Smooth muscle cell (in vitro differentiated cells): ENCODE measurements around the gene CACNA1G. TPM values are rescaled to one million over a fixed set of nuclear protein-coding genes. Genes with fewer than 3 reads are reported as not detected.

Source experiments
- DNase-seq: peaks from one replicate; lab custom pipeline; 2025; ENCODE audit not compliant: unreplicated experiment; lab: John Stamatoyannopoulos, UW
- H2AFZ ChIP-seq: fragments of 200-600 bp; sonication (generic); 2 replicates; pipeline ENCODE4 v1.6.0; 2016; ENCODE audit warnings: antibody characterized with exemption, low read depth, mild to moderate bottlenecking
- H3F3A ChIP-seq: fragments of 200-600 bp; sonication (generic); 2 replicates; pipeline ENCODE4 v1.6.0; 2017; ENCODE audit warnings: antibody characterized with exemption, low read depth
- H3K27ac ChIP-seq: fragments of 200-600 bp; sonication (generic); 2 replicates; pipeline ENCODE4 v1.5.1; 2016; ENCODE audit warnings: low read depth, mild to moderate bottlenecking
- H3K27me3 ChIP-seq: fragments of 200-600 bp; sonication (generic); 2 replicates; pipeline ENCODE4 v1.6.1; 2016; ENCODE audit warnings: low read depth, mild to moderate bottlenecking
- H3K36me3 ChIP-seq: fragments of 200-600 bp; sonication (generic); 2 replicates; pipeline ENCODE4 v1.5.1; 2016; ENCODE audit warnings: low read depth
- H3K4me1 ChIP-seq: fragments of 200-600 bp; sonication (generic); 2 replicates; pipeline ENCODE4 v1.5.1; 2016; ENCODE audit warnings: low read depth
- H3K4me2 ChIP-seq: fragments of 200-600 bp; sonication (generic); 2 replicates; pipeline ENCODE4 v1.6.0; 2016; ENCODE audit warnings: mild to moderate bottlenecking
- H3K4me3 ChIP-seq: fragments of 200-600 bp; sonication (generic); 2 replicates; pipeline ENCODE4 v1.5.1; 2016; ENCODE audit warnings: mild to moderate bottlenecking
- H3K79me2 ChIP-seq: fragments of 200-600 bp; sonication (generic); 2 replicates; pipeline ENCODE4 v1.6.0; 2016; ENCODE audit warnings: low read depth, mild to moderate bottlenecking
- H3K9ac ChIP-seq: fragments of 200-600 bp; sonication (generic); 2 replicates; pipeline ENCODE4 v1.6.0; 2016; ENCODE audit warnings: low read depth
- H3K9me3 ChIP-seq: fragments of 200-600 bp; sonication (generic); replicated peaks from 2 replicates; pipeline ENCODE4 v1.5.1; 2016; ENCODE audit warnings: low read depth
- H4K20me1 ChIP-seq: fragments of 200-600 bp; sonication (generic); 2 replicates; pipeline ENCODE4 v1.6.0; 2016; ENCODE audit warnings: low read depth
- CTCF ChIP-seq: fragments of 200-600 bp; sonication (generic); IDR thresholded peaks from 2 replicates; pipeline ENCODE4 v1.5.1; 2017; ENCODE audit warnings: borderline replicate concordance, mild to moderate bottlenecking, antibody characterized with exemption; ENCODE audit not compliant: insufficient read depth, poor library complexity, severe bottlenecking
- WGBS: methylation state at CpG from one replicate; pipeline ENCODE4 v1.1.7; 2016; ENCODE audit warnings: low lambda C conversion rate; 5-methylcytosine and 5-hydroxymethylcytosine counted together
- polyA plus RNA-seq: library from polyadenylated mRNA; unstranded; fragments of >200 nt; fragmentation: Nextera tagmentation; extraction: Ambion mirVana; gene quantifications from 2 replicates; pipeline ENCODE4 v1.2.1, GENCODE V29; 2016
- total RNA-seq: library from RNA; depleted of rRNA; stranded (reverse); fragments of >200 nt; gene quantifications from 2 replicates; pipeline ENCODE4 v1.2.3, GENCODE V29; 2014

The CACNA1G gene
- total and polyA plus RNA-seq, 2 experiments from 2014 or later: 1.6 to 1.7 TPM

DNA sequence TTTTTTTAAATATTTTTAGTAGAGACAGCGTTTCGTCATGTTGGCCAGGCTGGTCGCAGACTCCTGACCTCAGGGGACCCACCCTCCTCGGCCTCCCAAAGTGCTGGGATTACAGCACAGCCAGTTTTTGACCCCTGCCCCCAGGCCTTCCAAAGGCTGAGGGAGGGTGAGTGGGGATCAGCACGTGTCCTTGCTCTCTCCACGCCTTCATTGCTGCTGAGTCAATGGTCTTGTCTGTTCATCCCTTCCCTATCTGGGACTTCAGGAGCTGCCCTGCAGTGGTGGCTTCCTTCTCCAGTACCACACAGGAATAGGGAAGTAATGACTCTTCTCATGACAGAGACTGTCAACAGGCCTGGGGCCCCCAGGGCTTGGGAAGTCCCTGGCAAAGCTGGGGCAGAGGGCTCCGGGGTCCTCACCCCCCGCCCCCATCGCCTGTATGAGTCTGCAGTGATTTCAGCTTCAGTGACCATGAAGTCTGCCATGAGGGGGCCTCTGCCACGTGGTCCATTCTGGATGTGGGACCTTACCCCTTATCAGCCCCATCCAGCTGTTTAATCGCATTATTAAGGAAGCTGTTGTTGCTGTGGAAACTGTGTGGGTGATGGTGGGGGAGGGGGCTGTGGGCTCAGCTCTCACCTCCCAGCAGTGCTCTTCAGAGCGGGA, 80.3 kb downstream of the CACNA1G start:
- Histone ChIP-seq H2AFZ (peak overlapping the region; percentile 22), H3K9me3 (no peaks in the 10 kb centered on the region), H3K9ac (peak overlapping the region; percentile 48), H3K4me1 (peaks cover 18% of the 10 kb centered on the region), H3K27ac (peak overlapping the region; percentile 92), H3K36me3 (no peaks in the 10 kb centered on the region), H3K27me3 (peaks cover 11% of the 10 kb centered on the region), H3F3A (peaks cover 29% of the 10 kb centered on the region), H4K20me1 (no peaks in the 10 kb centered on the region), H3K79me2 (no peaks in the 10 kb centered on the region), H3K4me2 (peak overlapping the region; percentile 61), H3K4me3 (no peak overlapping the region)
- no peak for DNase-seq
- 32% methylated on average over 12 of the region's 12 CpGs for WGBS
- no peak for TF ChIP-seq CTCF

- Histone ChIP-seq H2AFZ (peak overlapping the region; percentile 22), H3K9ac (peak overlapping the region; percentile 48), H4K20me1 (no peaks in the 10 kb centered on the region), H3K4me1 (peaks cover 18% of the 10 kb centered on the region), H3K9me3 (no peaks in the 10 kb centered on the region), H3K4me2 (peak overlapping the region; percentile 61), H3F3A (peaks cover 29% of the 10 kb centered on the region), H3K4me3 (no peak overlapping the region), H3K79me2 (no peaks in the 10 kb centered on the region), H3K36me3 (no peaks in the 10 kb centered on the region), H3K27ac (peak overlapping the region; percentile 92), H3K27me3 (peaks cover 6% of the 10 kb centered on the region)
- 58% methylated on average over 3 of the region's 3 CpGs for WGBS
- no peak for TF ChIP-seq CTCF
- no peak for DNase-seq
These were observed 80.8 kb downstream of the CACNA1G start for GRCh38 chr17:50641357-50641756.

DNA sequence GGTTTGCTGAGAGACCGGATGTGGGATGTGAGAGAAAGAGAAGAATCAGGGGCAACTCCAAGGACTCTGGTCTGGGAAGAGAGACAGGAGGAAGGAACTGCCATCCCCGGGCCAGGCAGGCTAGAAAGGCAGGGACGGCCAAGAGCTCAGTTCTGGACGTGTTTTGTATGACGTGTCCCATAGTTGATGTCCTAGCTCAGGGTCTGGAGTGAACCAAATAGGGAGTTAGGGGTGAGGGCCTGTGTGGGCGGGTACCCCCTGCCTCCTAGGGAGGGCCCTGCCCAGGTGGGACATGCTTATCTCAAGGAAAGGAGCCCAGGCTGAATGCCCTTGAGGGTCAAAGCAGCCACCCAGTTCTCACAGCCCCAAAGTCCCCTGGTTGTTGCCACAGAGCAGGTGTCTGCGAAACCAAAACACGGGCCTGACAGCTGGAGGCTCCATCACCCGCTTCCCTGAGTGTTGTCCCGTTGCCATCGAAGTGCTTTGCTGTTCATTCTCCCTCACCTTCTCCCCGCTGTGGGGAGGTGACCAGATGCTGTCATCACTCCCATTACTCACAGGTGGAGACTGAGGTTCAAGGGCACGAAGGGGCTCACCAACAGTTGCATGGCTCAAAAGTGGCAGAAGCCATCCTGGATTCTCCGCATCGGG, 81.7 kb downstream of the CACNA1G start:
- H3K9ac ChIP-seq: no peak overlapping the region
- no peak for DNase-seq

More for the DNA sequence above, 81.7 kb downstream of the CACNA1G start:
- no peak overlapping the region for H2AFZ ChIP-seq
- H4K20me1 ChIP-seq: no peaks in the 10 kb centered on the region
- peaks cover 25% of the 10 kb centered on the region for H3F3A ChIP-seq
- H3K9me3 ChIP-seq: no peaks in the 10 kb centered on the region
- WGBS: 99% methylated on average over 15 of the region's 15 CpGs
- H3K27me3 ChIP-seq: no peaks in the 10 kb centered on the region
- H3K4me1 ChIP-seq: peaks cover 18% of the 10 kb centered on the region
- no peak overlapping the region for H3K27ac ChIP-seq
- H3K79me2 ChIP-seq: no peaks in the 10 kb centered on the region
- H3K36me3 ChIP-seq: no peaks in the 10 kb centered on the region
- no peak overlapping the region for H3K4me2 ChIP-seq
- no peak overlapping the region for H3K4me3 ChIP-seq
- no peak for TF ChIP-seq CTCF
